Stimulated activated CD4-positive, alpha-beta T cell treated with anti-CD3 and anti-CD28 coated beads, Interleukin-1b, Interleukin-23, amount 100 ng/mL, for 1 hour (primary cell): Measurements from ENCODE around the gene SMYD3.

Experiments
- DNase-seq, 2 donors: peaks; one replicate each; pipeline ENCODE4 v3.0.0-alpha.2; 2020; ENCODE audit warnings: low read depth in 2 of 2

SMYD3 gene

GRCh38 chr1:246506674-246507481, at the start of gene SMYD3:
TSS of gene SMYD3 (minus strand) at chr1:246507279.
- peak; percentile 40 to 44 for DNase-seq

DNA sequence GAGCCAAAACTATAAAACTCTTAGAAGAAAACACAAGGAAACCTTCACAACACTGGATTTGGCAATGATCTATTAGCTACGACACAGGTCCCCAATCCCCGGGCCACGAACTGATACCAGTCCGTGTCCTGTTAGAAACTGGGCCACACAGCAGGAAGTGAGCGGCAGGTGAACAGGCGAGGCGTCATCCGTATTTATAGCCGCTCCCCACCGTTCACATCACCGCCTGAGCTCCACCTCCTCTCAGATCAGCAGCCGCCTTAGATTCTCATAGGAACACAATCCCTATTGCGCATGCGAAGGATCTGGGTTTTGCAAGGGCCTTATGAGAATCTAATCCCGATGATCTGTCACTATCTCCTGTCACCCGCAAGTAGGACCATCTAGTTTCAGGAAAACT, 47.1 kb upstream of the SMYD3 start:
- no peak for DNase-seq

GRCh38 chr1:246552110-246552509, 45.0 kb upstream of the SMYD3 start:
- DNase-seq = no peak

GRCh38 chr1:246550402-246550801, 43.3 kb upstream of the SMYD3 start:
- DNase-seq = no peak

GRCh38 chr1:246549665-246550064, 42.6 kb upstream of the SMYD3 start:
- DNase-seq = no peak

DNA sequence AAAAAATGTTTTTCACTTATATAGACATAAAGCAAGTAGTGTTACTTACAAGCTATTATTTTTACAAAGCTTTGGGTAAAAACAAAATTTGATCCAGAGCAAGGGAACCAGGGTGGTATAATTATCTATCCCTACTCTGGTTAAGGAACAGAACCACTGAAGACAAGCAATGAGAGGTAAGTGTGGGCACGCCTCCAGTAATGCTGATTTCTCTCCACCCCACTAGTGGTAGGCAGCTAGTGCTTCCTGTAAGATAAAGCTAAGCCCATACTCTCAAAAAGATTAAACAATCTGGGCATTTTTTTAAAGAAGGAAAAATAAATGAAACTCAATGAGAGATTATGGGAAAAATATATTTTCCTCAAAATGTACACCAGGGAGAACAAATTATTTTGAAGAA, 36.9 kb upstream of the SMYD3 start:
- no peak for DNase-seq

- DNase-seq = no peak
These were observed 33.8 kb upstream of the SMYD3 start for GRCh38 chr1:246540738-246541491.

- DNase-seq = no peak
These were observed 30.8 kb upstream of the SMYD3 start for GRCh38 chr1:246537887-246538286.

DNA sequence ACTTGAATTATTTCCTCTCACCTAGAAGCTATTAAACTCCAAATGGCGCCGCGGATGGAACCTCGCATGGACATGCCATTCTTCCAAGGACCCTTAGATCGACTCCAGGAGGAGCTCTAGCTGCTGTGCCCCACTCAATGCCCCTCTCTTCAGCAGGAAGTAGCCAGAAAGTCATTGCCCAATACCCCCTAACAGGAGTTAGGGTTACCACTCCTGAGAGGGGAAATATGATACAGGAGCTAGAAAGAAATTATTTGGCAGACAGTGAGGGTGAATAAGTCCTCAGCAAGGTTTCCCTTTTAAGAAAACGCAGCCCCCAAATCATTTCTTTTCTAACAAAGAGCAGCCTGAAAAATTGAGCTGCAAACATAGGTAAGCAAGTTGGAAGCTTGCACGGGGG, 30.4 kb upstream of the SMYD3 start:
- no peak for DNase-seq

- DNase-seq = no peak
These were observed 27.0 kb upstream of the SMYD3 start for GRCh38 chr1:246534114-246534513.

- DNase-seq = no peak
These were observed 26.4 kb upstream of the SMYD3 start for GRCh38 chr1:246533371-246533905.

GRCh38 chr1:246532519-246532918, 25.4 kb upstream of the SMYD3 start:
- DNase-seq = no peak

DNA sequence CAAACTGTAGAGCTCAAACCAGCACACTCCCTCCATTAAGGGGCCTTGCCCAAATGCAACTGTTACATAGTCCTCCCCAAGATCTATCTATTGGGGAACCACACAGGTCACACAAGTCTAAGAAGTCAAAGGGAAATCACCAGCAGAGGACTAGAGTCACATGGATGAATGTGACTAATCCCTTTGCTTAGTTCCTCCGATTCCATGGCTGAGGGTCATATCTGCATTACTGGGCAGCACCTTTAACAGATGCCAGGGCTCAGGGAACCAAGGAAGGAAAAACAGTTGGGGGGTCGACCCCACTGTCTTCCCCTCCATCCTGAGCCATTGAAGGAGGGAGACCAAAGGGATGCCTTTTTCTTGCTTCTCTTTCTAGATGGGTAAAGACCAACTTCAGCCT, 23.4 kb upstream of the SMYD3 start:
- no peak for DNase-seq

- no peak for DNase-seq
These were observed 22.1 kb upstream of the SMYD3 start for GRCh38 chr1:246528933-246529731.

- no peak for DNase-seq
These were observed 20.5 kb upstream of the SMYD3 start for GRCh38 chr1:246527402-246528088.

DNA sequence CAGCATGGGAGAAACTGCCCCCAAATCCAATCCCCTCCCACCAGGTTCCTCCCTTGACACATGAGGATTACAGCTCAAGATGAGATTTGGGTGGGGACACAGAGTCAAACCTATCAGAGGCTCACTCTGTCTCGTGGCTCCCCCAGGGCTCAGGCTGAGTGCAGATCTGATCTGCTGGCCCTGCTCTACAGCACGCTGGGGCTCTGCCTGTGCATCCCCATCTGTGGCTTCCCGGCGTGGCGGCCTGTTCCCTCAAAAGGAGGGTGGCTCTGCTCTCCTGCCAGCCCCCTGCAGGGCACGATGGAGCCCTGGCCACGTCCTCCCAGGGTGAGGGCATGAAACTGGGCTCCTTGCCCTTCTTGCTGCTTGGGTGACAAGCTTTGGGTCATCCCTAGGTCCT, 19.8 kb upstream of the SMYD3 start:
- no peak for DNase-seq

GRCh38 chr1:246526380-246526779, 19.3 kb upstream of the SMYD3 start:
- DNase-seq = no peak

DNA sequence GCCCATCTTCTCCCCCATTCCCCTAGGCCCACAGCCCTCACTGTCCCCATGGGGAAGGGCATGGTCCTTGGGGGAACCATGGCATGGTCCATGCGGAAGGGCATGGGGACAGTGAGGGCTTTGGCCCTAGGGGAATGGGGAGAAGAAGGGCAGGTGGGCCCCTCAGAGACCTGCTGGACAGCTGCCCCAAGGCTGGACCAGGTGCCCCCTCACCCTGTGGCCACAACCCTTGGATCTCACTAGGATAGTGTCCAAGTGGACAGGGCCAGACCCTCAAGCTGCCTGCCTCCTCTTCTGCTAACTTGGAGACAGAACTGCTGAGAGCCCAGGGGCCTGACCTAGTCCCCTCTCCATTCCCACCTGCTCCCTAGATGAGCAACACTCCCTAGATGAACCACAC, 12.4 kb upstream of the SMYD3 start:
- DNase-seq = no peak

- DNase-seq = no peak
These were observed 11.6 kb upstream of the SMYD3 start for GRCh38 chr1:246518456-246519205.

GRCh38 chr1:246517391-246517790, 10.3 kb upstream of the SMYD3 start:
- no peak for DNase-seq

GRCh38 chr1:246516126-246516525, 9.0 kb upstream of the SMYD3 start:
- no peak for DNase-seq
